Spleen (tissue), 7 donors: ENCODE data around the gene MEIKIN.

Experiments used
- CTCF ChIP-seq, 11 experiments: fragments of 200-600 bp in 7 of 11; fragments of 450-650 bp in 4 of 11; sonication (generic) in 4 of 11; IDR thresholded peaks in 8 of 11; conservative IDR thresholded peaks in 3 of 11; 1 replicate in 7 of 11; 2 replicates in 4 of 11; pipeline versions ENCODE4 v1.4.0 to v1.8.0; 2016 to 2021; ENCODE audit warnings: antibody characterized with exemption in 11 of 11, inconsistent platforms in 4 of 11, mild to moderate bottlenecking in 1 of 11
- POLR2A ChIP-seq, 3 donors: fragments of 450-650 bp; IDR thresholded peaks; one replicate each; pipeline ENCODE4 v1.5.1; 2017; ENCODE audit warnings: antibody characterized with exemption in 3 of 3, mild to moderate bottlenecking in 1 of 3
- donor health status: DM: no; HTN: no; CAD: no; lungs with moderate emphysema.
- donor health status: DM: no; HTN: no; CAD: no.
- donor health status: DM: no; HTN: no; CAD: no.

GRCh38 chr5:131916481-131916880 is 29.0 kb downstream of the MEIKIN start:
- TF ChIP-seq CTCF (IDR thresholded peaks at IDR 0.05 in 8 of 11, conservative IDR thresholded peaks at IDR 0.05 in 3 of 11) (no peak), POLR2A (IDR thresholded peaks at IDR 0.05) (no peak)
